ENCODE results near the gene RPL21. TPM values are rescaled to one million over a fixed set of nuclear protein-coding genes. Genes with fewer than 3 reads are reported as not detected.

The RPL21 gene
- total RNA-seq, 1 donor from 2014 or later = 2,072 TPM

GRCh38 chr13:27304099-27304498 lies 52.7 kb downstream of the RPL21 start:
- Mint-ChIP-seq H3K9me3 (no peaks in the 10 kb centered on the region), H3K4me1 (no peaks in the 10 kb centered on the region), H3K27ac (no peak overlapping the region), H3K4me3 (no peak overlapping the region), H3K36me3 (no peaks in the 10 kb centered on the region), H3K27me3 (ENCODE audit: insufficient read depth, low read depth) (peaks cover 2% of the 10 kb centered on the region)
- no peaks in the 10 kb centered on the region for H3K4me1 ChIP-seq
- H3K27ac ChIP-seq = no peak overlapping the region
- no peaks in the 10 kb centered on the region for H3F3A ChIP-seq (ENCODE audit: low read depth)
- TF ChIP-seq EZH2 (IDR thresholded peaks at IDR 0.05) (no peak), EZH2phosphoT487 (IDR thresholded peaks at IDR 0.05) (no peak), CTCF (IDR thresholded peaks at IDR 0.05) (no peak)
- no peak for DNase-seq (ENCODE audit: low spot score)
- H3K9ac ChIP-seq = no peak overlapping the region
- H3K36me3 ChIP-seq = no peaks in the 10 kb centered on the region
- H2AFZ ChIP-seq (replicated peaks) = no peak overlapping the region
- no peaks in the 10 kb centered on the region for H3K27me3 ChIP-seq
- H3K9me3 ChIP-seq (ENCODE audit: low read depth) = no peaks in the 10 kb centered on the region
- H3K79me2 ChIP-seq (ENCODE audit: low read depth) = no peaks in the 10 kb centered on the region
- H3K4me2 ChIP-seq = no peak overlapping the region
- H3K4me3 ChIP-seq = no peak overlapping the region
- H4K20me1 ChIP-seq (ENCODE audit: low read depth) = no peaks in the 10 kb centered on the region

- no peak for DNase-seq (ENCODE audit: low spot score)
- H3K27me3 Mint-ChIP-seq (ENCODE audit: insufficient read depth, low read depth) = peaks cover 2% of the 10 kb centered on the region
- H2AFZ ChIP-seq (replicated peaks) = no peak overlapping the region
These were observed 53.3 kb downstream of the RPL21 start for GRCh38 chr13:27304611-27305010.

More at GRCh38 chr13:27304611-27305010, 53.3 kb downstream of the RPL21 start:
- TF ChIP-seq EZH2phosphoT487 (IDR thresholded peaks at IDR 0.05) (no peak), EZH2 (IDR thresholded peaks at IDR 0.05) (no peak), CTCF (IDR thresholded peaks at IDR 0.05) (no peak)
- H3K27ac ChIP-seq = no peak overlapping the region
- H3K4me3 ChIP-seq = no peak overlapping the region
- Mint-ChIP-seq H3K4me3 (no peak overlapping the region), H3K36me3 (no peaks in the 10 kb centered on the region), H3K27ac (no peak overlapping the region), H3K4me1 (no peaks in the 10 kb centered on the region), H3K9me3 (no peaks in the 10 kb centered on the region)
- H3K4me1 ChIP-seq = no peaks in the 10 kb centered on the region
- H3K4me2 ChIP-seq = no peak overlapping the region
- no peak overlapping the region for H3K9ac ChIP-seq
- H3K27me3 ChIP-seq = no peaks in the 10 kb centered on the region
- no peaks in the 10 kb centered on the region for H4K20me1 ChIP-seq (ENCODE audit: low read depth)
- no peaks in the 10 kb centered on the region for H3K9me3 ChIP-seq (ENCODE audit: low read depth)
- H3F3A ChIP-seq (ENCODE audit: low read depth) = no peaks in the 10 kb centered on the region
- H3K36me3 ChIP-seq = no peaks in the 10 kb centered on the region
- H3K79me2 ChIP-seq (ENCODE audit: low read depth) = no peaks in the 10 kb centered on the region

Small RNA genes within 50 kb of the gene (small RNA-seq; reads per million reads assigned to genes)
- gene SNORA27 (not detected), gene SNORD102 (not detected)

Other genes starting within 250 kb of the RPL21 start
- 14.3 and 19.7 TPM in 2 replicates for gene USP12, start 79.7 kb upstream of the RPL21 start, total RNA-seq (ENCODE audit: low replicate concordance)
- 0.77 TPM in 1 of 2 replicates, not detected in the other for gene RASL11A, start 19.3 kb downstream of the RPL21 start, total RNA-seq (ENCODE audit: low replicate concordance)
- gene GTF3A, start 173.1 kb downstream of the RPL21 start, total RNA-seq (ENCODE audit: low replicate concordance) = 78.4 and 126 TPM in 2 replicates
- 47.0 and 65.8 TPM in 2 replicates for gene MTIF3, start 199.0 kb downstream of the RPL21 start, total RNA-seq (ENCODE audit: low replicate concordance)

All from neural progenitor cell (in vitro differentiated cells).